Tibial nerve (tissue), 4 donors: ENCODE results near the gene MTMR3.

Experiments used
- CTCF ChIP-seq, 5 experiments: fragments of 200-600 bp in 3 of 5; fragments of 450-650 bp in 2 of 5; sonication (generic) in 3 of 5; IDR thresholded peaks; one replicate each; pipeline ENCODE4 v1.5.1; 2016 to 2019; ENCODE audit warnings: antibody characterized with exemption in 5 of 5, mild to moderate bottlenecking in 3 of 5, moderate library complexity in 2 of 5
- EP300 ChIP-seq, 2 donors: sonication (generic); formaldehyde crosslinking; IDR thresholded peaks; one replicate each; pipeline ENCODE4 v1.6.1; 2017; ENCODE audit warnings: antibody characterized with exemption in 2 of 2, mild to moderate bottlenecking in 1 of 2
- POLR2A ChIP-seq, 2 donors: fragments of 450-650 bp; IDR thresholded peaks; one replicate each; pipeline ENCODE4 v1.6.1; 2017; ENCODE audit warnings: antibody characterized with exemption in 2 of 2, mild to moderate bottlenecking in 2 of 2, moderate library complexity in 2 of 2

DNA sequence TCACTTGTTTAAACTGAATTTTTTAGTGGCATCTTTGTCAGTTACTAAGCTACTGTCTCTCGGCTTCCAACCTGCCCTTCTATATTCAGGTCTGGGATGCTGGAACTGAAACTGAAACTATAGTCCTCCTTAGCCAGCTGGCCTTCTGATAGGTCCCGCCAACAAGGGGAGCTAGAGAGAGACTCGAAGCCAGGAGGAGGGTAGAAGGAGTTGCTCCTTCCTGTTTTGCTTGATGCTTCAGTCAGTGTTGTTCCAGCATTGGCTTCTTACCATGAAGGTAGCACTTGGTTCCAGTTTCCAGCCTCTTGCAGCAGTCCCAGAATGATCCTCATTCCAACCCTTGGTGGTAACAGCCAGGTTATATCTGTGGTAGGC is 164.4 kb downstream of the MTMR3 start:
- no peak for TF ChIP-seq CTCF (IDR thresholded peaks at IDR 0.05)
- no peak for TF ChIP-seq POLR2A (IDR thresholded peaks at IDR 0.05)
- TF ChIP-seq EP300 (IDR thresholded peaks at IDR 0.05), result no peak
